ENCODE measurements around the gene OSCAR. TPM values are rescaled to one million over a fixed set of nuclear protein-coding genes. Genes with fewer than 3 reads are reported as not detected.

Gene OSCAR
- total and polyA plus RNA-seq, 2 of the 13 experiments (the other 11 are each of a cell fraction or from before 2014, with no cell fraction given): 1.9 TPM; not detected in 1

GRCh38 chr19:54136864-54137698, 36.5 kb upstream of the OSCAR start (continued):
- TF ChIP-seq ZNF710 (CRISPR knock-in tag; IDR thresholded peaks at IDR 0.05; ENCODE audit: borderline replicate concordance) (no peak), MAX (IDR thresholded peaks at IDR 0.05) (0 out of 2 replicates have a peak, but pooled peaks have one; percentile 9), SUZ12 (IDR thresholded peaks at IDR 0.05; ENCODE audit: low read depth, low read length) (no peak), TFDP2 (CRISPR knock-in tag; IDR thresholded peaks at IDR 0.05) (peak; percentile 75), ZFX (CRISPR knock-in tag; IDR thresholded peaks at IDR 0.05; ENCODE audit: low read depth) (no peak), IKZF1 (IDR thresholded peaks at IDR 0.05) (no peak), ASH2L (IDR thresholded peaks at IDR 0.05; ENCODE audit: insufficient read length, low read depth, low read length) (peak; percentile 30), ZNF572 (CRISPR knock-in tag; IDR thresholded peaks at IDR 0.05) (no peak), HNF4A (CRISPR knock-in tag; IDR thresholded peaks at IDR 0.05) (no peak), KAT2B (IDR thresholded peaks at IDR 0.05; ENCODE audit: borderline replicate concordance, low read depth, low read length) (no peak), SP2 (CRISPR knock-in tag; IDR thresholded peaks at IDR 0.05) (peak; percentile 90)
- TF ChIP-seq, protein P1, sequence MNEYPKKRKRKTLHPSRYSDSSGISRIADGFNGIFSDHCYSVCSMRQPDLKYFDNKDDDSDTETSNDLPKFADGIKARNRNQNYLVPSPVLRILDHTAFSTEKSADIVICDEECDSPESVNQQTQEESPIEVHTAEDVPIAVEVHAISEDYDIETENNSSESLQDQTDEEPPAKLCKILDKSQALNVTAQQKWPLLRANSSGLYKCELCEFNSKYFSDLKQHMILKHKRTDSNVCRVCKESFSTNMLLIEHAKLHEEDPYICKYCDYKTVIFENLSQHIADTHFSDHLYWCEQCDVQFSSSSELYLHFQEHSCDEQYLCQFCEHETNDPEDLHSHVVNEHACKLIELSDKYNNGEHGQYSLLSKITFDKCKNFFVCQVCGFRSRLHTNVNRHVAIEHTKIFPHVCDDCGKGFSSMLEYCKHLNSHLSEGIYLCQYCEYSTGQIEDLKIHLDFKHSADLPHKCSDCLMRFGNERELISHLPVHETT (CRISPR knock-in tag; conservative IDR thresholded peaks at IDR 0.05): no peak
